LNCAP (cell line): ENCODE measurements around the gene GM2A.

Experiments used
- TF ChIP-seq, protein P1 (sequence below): fragments of 450-650 bp; IDR thresholded peaks from 2 replicates; pipeline ENCODE4 v1.5.1; 2017; ENCODE audit warnings: mild to moderate bottlenecking

GM2A gene

DNA sequence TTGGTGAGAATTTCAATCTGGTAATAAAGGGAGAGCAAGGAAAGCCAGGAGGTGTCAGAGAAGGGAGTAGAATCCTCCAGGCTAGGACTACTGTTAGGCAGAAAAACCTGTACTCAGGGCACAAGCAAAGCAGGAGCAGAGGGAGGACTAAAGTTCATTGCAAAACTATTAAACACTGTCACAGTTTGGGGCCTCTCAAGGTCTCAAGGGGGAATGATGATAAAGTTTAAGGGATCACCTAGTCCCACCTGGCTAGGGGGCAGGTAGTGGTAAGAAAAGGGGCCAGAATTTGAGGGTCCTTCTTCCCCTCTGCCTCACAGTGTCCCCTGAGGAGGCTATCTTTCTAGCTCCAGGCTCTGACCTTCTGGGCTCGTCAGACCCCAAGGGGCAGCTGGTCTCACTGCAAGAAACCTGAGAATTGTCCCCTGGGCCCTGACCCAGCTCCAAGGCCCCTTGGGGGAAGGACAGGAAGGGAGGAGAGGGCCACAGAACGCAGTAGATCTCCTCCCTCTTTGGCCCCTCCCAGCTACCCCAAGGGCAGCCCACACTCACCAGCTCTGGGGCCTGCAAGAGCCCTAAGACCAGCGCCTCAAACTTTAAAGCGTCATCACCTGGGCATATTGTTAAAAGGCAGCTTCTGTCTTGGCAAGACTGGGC, 30.1 kb upstream of the GM2A start:
- TF ChIP-seq, protein P1, sequence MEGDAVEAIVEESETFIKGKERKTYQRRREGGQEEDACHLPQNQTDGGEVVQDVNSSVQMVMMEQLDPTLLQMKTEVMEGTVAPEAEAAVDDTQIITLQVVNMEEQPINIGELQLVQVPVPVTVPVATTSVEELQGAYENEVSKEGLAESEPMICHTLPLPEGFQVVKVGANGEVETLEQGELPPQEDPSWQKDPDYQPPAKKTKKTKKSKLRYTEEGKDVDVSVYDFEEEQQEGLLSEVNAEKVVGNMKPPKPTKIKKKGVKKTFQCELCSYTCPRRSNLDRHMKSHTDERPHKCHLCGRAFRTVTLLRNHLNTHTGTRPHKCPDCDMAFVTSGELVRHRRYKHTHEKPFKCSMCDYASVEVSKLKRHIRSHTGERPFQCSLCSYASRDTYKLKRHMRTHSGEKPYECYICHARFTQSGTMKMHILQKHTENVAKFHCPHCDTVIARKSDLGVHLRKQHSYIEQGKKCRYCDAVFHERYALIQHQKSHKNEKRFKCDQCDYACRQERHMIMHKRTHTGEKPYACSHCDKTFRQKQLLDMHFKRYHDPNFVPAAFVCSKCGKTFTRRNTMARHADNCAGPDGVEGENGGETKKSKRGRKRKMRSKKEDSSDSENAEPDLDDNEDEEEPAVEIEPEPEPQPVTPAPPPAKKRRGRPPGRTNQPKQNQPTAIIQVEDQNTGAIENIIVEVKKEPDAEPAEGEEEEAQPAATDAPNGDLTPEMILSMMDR = no peak

DNA sequence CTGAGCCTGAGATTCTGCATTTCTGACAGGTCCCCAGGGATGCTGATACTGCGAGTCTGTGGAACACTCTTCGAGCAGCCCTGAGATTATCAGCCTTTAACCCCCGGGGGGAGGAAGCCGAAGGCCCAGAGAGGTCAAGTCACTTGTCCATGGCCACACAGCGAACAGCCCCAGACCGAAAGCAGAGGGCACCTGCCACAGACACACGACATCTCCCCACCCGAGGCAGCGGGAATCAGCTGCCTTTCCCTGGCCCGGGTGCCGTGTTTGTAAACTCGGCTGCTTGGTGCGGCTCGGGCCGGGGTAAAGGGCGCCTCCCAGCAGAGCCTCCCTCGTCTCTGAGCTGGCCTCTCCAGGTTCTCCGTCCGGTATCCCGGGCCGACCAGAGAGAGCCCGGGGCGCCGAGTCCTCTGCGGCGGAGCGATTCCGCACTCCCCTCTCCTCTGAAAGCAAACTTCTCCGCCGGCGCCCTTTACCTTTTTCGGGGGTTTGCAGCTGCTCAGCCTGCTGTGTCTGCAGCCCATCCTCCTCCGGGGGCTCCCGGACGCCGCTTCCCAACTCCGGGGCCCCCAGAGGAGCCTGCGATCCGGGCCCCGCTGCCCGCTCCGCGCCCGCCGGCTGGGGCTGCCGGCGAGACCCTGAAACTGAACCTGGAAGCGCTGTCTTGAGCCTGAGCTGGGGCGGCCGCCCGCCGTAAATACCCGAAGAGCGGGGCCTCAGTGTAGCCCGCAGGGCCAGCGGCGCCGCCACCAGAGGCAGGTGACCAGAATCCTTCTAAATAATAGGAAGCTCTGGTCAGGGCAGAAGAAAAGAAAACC, 29.3 kb upstream of the GM2A start, which contains the start of gene CCDC69:
TSS of gene CCDC69 (minus strand) at position 646 of the 818 bp plus-strand sequence. CDS start at position 524, 122 bp downstream.
- TF ChIP-seq, protein P1 = peak; percentile 11; the same call in 1 of the 2 replicates

DNA sequence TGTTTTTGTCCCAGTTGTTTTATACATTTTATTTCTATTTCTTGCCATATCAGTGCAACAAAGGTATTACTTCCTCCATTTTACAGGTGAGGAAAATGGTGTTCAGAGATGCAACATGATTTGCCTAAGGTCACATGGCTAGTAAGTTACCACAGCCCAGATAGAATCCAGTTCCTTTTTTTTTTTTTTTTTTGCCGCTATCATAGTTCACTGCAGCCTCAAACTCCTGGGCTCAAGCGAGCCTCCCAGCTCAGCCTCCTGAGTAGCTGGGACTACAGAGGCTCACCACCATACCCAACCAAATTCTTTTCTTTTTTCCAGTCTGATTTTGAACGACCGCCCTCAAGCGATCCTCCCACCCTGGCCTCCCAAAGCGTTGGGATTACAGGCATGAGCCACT, 28.6 kb upstream of the GM2A start:
- TF ChIP-seq, protein P1 = no peak

DNA sequence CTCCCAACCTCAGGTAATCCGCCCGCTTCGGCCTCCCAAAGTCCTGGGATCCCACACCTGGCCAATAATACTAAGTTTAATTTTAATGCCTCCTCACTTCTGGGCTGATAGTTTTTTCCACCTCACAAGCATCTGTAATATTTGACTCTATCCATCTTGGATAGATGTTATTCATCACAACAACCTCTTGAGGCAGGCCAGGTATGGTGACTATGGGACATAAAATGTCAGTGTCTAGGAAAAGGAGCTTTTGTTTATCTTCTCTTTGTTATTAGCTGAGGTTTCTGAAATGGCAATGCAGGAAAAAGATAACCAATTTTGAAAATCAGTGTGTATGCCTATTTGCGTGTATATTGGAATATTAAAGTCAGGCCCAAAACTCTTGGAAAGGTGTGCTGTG, 27.9 kb upstream of the GM2A start:
- TF ChIP-seq, protein P1 = no peak

DNA sequence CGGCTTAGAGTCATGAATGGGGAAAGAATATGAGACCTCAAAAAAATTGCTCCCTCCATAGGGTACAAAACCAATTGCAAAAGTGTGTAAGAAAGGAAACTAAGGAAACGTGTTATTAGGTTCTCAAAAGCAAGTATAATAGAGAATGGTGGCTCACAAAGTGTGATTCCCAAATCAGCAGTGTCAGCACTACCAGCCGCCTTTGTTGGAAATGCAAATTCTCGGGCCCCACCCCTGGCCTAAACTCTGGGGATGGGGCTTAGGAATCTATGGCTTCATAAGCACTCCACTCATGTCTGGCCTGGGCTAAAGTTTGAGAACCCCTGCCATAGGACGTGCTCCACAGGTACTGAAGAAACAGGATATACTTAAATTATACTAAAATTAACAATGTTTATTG, 27.5 kb upstream of the GM2A start:
- TF ChIP-seq, protein P1 = no peak

DNA sequence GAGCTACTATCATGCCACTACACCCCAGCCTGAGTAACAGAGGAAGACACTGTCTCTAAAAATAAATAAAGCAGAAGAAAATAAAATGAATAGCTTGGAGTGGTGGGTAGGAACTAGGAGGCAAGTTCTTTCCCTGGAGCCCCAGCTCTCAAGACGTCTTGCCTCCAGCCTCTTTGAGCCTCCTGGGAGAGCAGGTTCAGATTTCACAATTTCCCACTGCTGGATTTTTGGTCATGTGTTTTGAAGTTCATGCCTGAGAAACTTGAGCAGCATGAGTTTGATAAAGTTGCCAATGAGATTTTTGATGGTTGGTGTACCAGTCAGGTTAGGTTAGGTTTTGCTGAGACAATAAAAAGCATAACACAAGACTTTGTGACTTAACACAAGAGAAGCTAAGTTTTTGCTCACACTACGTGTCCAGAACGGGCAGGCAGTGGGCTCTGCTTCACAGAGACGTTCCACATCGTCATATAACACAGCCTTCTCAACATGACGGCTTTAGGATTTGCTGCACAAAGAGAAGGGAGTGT, 25.0 kb upstream of the GM2A start:
- TF ChIP-seq, protein P1 = no peak

DNA sequence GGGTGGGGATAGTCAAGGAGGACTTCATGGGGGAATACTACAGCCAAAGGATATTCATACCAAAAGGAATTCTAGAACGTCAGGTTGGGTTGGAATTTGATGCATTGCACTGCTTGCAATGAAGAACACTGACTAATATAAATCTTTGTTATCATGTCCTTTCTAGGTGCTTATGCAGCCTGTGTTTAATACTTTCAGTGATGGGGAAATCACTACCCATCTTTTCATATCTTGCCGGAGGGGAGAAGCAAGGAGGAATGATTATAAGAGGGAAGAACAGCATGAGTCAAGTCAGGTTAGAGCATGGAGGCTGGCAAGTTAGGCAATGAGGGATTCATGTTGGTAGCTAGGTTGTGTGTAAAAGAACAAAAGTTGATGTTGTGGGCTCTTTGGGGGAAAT, 24.0 kb upstream of the GM2A start:
- TF ChIP-seq, protein P1 = no peak
